GM18868 (cell line): Measurements from ENCODE around the gene FOXB2.
"Not testable (repeated sequence)": the region's sequence is repeated elsewhere in the genome, so short reads cannot be mapped to it uniquely, and the experiment has no call there.

Experiments used
- ATAC-seq: cut with Tn5 transposase; IDR thresholded peaks from one replicate; pipeline ENCODE4 v1.9.1; 2021; ENCODE audit warnings: mild to moderate bottlenecking, moderate library complexity; ENCODE audit not compliant: unreplicated experiment

The FOXB2 gene

DNA sequence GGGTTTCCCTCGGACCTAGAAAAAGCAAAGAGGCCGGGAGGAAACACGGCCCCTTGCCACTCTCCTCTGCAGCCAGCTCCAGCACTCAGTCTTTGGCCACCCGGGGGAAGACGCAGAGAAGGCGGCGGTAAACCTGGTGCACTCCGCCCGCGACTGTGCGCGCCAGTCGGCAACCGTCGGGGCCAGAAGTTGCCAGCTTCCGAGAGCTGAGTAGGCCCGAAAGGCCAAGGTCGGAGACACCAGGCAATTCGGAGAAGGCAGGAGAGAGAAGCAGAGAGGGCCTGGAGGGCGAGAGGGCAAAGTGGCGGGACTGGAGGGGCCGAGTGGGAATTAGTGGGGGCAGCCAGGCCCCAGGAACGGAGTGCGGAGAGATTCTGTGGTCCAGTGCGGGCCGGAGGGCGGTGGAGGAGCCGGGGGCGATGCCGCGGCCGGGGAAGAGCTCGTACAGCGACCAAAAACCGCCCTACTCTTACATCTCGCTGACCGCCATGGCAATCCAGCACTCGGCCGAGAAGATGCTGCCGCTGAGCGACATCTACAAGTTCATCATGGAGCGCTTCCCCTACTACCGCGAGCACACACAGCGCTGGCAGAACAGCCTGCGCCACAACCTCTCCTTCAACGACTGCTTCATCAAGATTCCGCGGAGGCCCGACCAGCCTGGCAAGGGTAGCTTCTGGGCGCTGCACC lies at the start of gene FOXB2:
FOXB2 (plus strand) TSS at position 420 of the 690 bp plus-strand sequence; CDS start at position 420, 0 bp downstream.
- ATAC-seq = no peak

DNA sequence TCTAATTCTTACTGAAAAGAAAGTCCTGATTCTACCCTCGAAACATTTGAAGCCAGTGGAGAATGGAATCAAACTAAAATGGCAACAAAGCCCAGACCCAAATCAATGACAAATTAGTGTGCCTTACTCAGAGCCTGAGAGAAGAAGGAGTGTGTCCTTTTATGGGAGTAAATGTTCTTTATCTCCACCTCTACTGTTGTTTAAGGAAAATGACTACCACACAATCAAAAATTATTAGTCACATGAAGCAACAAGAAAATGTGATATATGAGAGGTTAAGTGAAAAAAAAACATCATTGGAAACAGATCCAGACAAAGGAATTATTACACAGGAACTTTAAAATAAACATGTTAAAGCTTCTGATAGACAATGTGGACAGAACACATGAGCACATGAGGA lies 49.7 kb upstream of the FOXB2 start:
- ATAC-seq = no peak

DNA sequence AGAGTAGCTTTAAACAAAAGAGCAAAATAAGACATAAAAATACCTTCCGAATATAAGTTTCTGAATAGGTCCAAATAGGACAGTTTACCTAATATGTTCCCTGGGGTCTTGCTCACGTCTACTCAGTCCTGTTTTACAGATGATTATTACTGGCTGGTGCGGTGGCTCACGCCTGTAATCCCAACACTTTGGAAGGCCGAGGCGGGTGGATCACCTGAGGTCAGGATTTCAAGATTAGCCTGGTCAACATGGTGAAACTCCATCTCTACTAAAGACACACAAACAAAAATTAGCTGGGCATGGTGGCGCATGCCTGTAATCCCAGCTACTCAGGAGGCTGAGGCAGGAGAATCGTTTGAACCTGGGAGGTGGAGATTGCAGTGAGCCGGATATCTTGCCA lies 40.6 kb upstream of the FOXB2 start:
- ATAC-seq = not testable (repeated sequence)

DNA sequence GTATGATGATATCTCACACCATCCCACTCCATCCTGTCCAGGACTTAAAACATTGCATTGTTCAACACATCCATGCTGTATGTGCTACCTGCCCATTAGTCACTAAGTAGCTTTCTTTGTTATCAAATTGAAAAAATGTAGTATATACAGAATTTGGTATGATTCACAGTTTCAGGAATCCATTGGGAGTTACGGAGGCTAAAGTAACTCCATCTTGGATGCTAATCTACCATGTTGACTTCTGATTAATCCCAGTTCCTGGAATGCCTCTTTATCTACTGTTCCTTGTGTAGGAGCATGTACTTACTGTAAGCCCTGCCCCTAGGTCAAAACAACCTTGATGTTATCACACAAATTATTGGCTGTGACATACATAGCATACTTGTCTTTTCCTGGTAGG lies 38.9 kb upstream of the FOXB2 start:
- no peak for ATAC-seq

DNA sequence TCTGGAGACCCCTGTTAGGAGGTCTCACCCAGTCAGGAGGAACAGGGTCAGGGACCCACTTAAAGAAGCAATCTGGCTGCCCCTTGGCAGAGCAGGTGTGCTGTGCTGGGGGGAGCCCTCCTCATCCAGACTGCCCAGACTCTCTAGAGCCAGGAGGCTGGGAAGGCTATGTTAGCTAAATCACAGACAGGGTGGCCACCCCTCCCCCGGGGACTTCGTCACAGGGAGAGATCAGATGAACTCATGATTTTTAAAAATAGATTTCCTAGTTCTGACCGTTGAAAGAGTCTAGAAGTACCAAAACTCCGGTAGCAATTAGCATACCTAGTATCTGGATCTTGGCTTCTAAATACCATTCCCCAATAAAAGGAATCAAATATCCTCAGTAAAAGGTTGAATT lies 35.0 kb upstream of the FOXB2 start:
- ATAC-seq = no peak

DNA sequence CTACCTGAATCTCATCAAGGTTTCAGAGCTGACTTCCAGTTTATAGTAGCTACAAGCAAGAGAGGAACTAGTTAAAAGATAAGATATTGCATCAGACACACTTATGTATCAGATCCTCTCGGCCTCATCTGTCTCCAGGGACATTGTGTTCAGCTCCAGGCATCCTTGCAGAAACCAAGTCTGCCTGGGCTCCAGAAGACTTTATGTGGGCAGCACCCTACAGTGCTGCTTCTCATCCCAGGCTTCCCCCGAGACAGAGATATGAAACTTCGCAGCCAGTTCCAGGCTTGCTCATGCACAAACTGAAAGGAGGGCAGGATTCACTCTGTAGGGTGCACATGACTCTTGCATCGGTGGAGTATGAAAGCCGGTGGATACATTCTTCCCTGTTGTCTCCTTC lies 33.9 kb upstream of the FOXB2 start:
- no peak for ATAC-seq

DNA sequence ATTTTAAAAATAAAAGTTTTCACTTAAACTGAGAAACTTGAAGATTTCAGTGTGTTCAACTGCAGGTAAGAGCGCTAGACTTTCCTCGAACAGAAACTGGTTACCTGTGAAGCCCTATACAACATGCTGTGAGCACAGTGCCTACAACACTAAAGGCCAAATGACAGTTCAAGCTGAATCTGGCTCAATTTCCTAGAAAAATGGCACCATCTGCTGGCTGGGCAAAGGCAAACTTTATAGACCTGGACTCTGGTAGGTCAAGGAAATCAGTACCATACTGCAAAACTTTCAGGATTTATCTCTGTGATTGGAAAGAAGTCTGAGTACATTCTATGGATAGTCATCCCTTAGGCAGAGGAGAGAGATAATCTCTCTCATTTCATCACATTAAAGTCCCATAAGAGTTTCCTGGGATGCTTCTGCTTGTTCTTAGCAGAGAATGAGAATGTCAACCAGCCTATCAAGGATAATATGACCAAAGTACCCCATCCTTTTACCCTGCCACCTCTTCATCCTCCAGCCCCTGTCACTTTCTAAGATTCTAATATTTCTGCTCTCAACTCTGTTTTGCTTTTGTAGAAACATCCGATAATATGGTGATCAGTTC lies 31.8 kb upstream of the FOXB2 start:
- peak; percentile 85 for ATAC-seq

DNA sequence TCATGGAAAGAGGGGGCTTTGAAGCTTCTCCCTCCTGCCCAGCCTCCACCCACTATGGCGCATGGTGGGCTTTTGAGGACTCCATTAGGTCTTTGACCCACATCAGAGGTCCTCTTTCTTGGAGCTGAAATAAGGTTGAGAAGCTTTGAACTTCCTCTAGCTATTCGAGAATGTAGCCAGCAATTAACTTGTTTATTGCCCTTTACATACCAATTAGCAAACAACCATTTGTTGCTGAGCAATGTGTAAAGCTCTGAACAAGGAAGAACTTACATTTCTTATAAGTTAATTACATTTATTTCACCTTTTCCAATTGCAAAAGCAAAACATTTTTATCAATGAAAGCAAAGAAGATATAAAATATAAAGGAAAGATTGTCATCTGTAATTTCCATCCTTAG lies 30.5 kb upstream of the FOXB2 start:
- ATAC-seq = no peak

DNA sequence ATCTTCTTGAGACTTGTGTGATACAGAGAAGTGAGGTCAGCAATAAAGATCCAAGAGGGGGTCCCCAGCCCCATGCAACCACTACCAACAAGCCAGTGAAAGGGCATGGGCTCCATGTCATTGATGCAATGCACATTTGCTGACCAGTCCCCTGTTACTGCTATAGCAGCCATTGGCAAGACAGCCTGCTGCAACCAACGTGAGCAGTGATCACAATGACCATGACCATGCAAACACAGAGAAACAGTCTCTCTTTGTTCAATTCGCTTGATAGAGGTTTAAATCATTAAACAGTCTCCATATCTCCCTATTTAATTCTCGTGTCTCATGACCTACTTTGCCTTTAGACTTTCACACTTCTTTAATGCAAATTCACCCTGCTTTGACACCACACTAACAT lies 30.0 kb upstream of the FOXB2 start:
- ATAC-seq = no peak

DNA sequence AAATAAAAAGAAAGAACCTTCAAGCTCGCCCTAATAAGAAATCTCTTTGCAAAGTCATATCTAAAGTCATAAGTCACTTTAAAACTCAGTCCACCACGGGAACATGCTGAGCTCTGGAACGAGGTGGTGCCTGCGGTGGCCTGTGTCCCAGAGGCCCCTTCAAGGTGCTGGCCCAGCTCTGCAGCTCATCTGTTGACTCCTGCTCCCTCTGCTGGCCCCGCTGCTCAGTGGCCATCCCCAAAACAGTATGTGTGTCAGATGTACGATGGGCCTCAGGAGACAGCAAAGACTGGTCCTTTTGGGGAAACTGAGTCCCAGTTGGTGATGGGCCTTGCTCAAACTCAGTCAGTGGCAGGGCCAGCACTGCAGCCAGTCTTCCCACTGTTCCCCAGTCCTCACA lies 22.8 kb upstream of the FOXB2 start:
- no peak for ATAC-seq

DNA sequence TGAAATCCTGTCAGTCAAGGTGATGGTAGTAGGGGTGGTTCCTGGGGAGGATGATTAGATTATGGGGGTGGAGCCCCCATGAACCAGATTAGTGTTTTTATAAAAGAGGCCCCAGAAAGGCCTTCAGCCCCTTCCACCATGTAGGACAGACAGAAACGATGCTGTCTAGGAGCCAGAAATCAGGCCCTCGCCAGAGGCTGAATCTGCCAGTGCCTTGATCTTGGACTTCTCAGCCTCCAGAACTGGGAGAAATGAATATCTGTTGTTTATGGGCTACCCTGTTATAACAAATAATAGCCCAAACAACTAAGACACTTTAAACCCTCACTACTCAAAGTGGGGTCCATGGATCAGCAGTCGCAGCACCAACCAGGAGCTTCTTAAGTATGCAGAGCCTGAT lies 20.2 kb upstream of the FOXB2 start:
- ATAC-seq = no peak

DNA sequence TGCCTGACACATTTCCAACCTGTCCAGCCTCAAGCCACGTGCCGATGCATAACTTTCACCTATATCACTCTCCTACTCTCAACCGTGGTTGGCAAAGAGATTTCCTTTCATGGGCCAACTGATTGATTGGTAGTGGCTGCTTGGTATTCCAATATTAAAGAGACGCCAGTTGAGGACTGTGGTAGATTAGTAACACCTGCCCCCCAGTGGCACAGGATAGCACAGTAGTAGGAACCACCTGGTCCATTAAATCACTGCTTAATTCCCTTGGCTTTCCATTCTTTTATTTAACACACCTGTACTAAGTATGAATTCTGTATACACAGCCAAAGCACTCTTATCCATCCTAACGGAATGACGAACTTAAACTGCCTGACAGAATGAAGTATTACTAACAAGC lies 19.1 kb upstream of the FOXB2 start:
- no peak for ATAC-seq

DNA sequence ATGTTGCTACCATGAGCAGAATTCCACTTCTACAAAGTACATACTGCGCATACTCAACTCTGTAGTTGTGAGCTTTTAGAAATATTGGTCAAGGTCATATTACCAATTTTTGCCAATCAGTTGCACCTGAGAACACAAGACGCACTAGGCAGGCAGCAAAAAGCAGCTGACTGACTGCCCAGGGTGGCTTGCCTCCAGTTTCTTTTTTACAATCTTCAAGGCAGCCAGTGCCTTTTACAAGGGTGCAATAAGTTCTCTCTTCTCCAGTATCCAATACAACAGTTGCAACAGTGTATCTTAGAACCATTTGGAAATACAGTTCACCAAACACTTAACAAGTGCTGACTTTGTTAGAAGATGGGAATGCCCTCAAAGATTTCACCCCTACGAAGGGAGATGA lies 16.1 kb upstream of the FOXB2 start:
- ATAC-seq = no peak

DNA sequence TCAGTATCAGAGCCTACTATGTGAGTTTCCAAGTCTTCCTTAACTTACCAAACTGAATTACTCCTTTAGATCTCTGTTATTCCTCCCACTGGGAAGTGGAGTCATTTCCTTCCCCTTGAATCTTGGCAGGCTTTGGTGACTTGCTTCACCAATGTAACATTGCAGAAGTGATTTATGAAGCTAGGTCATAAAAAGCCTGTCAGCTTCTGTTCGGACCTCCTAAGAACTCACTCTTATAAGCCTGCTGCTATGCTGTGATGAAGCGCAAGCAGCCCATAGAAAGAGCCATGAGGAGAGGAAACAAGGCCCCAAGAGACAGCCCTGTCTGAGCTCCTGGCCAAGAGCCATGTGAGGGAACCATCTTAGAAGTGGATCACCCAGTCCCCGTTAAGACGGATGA lies 14.2 kb upstream of the FOXB2 start:
- no peak for ATAC-seq

DNA sequence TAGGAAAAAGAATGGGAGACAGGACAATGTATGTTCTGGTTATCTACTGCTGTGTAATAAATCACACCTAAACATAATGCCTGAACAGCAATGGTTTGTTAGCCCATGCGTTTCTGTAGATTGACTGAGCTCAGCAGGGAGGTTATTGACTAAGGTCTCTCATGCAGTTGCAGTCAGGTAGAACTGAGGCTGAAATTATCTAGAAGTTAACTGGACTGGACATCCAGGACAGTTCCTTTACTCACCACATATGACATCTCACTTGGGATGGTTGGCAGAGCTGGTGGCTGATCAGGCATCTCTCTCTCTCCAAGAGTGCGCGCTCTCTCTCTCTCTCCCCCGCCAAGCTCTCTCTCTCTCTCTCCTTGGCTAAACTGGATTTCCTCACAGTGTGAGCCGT lies 8.9 kb upstream of the FOXB2 start:
- no peak for ATAC-seq

DNA sequence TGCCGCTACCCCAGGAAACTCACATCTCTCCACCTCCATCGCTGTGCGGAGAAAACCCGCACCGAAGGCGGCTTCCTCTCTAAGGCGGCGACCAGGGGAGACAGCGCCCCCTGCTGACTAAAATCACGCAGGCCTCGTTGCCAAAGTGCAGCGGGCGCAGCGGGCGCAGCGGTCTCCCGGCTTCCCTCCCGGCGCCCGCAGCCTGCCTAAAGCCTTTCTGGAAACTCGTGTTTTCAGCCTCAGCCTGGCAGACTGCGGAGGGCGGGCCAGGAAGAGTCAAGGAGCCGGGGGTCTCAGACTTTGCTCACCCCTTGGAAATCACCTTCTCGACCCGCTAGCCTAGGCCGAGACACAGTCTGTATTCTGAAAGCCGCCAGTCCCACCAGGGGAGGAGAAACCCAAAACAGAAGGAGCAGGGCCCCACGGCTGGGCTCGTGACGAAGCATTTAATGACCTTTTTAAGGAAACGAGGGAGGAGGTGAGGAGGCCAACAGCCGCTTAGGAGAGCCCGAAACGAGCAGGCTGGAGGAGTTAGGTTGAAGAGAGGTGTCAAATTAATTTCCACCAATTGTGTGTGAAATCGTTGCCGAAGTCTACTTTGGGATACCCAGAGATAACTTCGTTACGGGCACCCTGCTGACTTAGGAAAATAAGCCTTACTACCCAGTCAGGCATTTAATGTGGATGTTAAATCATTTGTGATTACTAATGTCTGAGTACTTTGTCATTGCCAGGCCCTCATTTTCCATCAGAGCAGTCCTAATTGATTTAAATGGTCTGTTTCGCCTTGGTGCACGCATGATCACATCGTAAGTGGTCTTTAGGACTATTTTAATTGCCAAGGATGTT lies 7.3 kb upstream of the FOXB2 start:
- peak; percentile 94 for ATAC-seq

DNA sequence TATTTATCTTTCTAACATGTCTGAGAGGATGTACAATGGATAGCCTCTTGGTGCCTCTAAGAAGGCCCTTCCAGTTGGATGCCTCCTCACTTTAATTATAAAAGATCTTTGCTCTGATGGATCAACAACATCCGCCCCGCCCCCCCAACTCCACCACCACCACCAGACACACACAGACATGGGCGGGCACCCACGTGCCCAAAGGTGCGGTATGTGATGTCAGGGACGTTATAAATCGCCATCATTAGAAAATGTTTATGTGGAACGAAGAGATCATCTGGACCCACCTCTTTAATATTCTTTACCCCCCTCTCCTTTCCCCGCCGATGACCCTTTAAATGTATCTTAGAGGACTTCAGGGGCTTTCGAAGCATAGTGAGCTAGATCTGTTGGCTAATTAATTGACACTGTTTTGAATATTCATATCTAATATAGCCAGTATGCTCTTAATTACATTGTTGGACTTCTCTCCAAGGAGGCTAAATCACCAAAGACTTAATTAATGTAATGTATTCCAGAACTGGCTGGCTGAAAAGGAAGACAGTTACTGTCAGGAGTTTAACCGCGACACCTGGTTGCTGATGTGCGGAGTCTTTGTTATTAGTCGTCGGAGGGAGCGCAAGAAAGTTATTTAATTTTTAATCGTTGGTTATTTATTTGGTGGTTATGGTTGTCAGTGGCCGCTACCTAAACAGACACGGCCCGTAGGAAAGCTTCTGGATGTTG lies 6.1 kb upstream of the FOXB2 start:
- ATAC-seq = no peak

DNA sequence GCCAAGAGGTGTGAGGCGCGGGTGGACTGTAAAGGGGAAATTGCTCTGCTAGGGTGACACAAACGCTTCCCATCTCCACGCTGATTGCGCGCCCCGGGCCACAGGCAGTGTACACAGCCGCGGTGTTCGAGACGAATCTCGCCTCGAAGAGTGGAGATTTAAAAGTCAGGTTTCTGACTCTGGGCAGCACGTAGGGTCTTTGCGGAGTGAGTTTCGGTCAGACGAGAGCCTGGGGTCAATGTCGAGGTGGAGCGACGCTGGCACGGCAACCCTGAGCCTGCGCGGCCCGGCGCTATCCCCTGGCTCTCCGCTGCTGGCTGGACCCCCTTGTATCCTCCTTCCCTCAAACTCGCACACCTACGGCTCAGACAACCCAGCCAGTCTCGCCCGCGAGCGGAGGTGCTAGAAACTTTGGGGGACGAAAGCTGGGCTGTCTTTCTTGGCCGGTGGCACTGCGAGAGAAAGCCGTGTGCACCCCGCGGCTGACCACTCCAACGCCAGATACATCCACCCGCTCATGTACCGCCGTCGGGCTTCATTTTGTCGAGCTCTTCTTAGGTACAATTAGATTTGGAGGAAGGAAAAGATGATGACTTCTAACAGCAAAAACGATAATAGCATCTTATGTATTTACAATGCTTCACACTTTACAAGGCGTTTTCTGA lies 5.4 kb upstream of the FOXB2 start:
- no peak for ATAC-seq

DNA sequence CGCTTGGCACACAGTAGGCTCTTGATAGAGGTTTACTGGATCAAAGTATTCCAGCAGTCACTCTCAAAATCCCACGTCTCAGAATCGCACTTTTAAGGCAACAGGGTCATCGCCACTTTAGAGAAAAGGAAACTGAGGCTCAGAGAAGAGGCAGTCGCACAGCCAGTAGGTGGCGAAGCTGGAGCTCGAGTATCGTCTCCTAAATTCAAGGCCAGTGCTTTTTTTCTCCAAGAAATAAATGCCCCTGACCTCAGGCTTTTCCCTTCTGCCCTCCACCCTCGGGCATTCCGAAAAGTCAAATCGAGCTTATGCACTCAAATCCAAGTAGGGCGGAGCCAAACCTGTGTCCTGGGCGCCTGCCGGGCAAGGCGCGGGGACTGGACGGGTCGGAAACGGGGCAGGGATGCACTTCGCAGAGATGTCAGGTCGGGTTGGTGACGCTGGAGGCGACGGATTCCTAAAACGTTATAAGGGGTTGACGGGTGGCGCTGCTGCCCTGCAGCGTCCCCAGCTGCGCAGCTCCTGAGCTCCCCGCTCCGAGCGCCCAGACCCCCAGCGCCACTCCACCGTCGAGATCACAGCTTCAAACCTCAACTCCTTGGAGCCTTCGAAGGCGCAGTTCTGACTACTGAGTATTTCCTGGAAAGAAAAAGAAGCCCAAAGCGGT lies 4.7 kb upstream of the FOXB2 start:
- no peak for ATAC-seq

DNA sequence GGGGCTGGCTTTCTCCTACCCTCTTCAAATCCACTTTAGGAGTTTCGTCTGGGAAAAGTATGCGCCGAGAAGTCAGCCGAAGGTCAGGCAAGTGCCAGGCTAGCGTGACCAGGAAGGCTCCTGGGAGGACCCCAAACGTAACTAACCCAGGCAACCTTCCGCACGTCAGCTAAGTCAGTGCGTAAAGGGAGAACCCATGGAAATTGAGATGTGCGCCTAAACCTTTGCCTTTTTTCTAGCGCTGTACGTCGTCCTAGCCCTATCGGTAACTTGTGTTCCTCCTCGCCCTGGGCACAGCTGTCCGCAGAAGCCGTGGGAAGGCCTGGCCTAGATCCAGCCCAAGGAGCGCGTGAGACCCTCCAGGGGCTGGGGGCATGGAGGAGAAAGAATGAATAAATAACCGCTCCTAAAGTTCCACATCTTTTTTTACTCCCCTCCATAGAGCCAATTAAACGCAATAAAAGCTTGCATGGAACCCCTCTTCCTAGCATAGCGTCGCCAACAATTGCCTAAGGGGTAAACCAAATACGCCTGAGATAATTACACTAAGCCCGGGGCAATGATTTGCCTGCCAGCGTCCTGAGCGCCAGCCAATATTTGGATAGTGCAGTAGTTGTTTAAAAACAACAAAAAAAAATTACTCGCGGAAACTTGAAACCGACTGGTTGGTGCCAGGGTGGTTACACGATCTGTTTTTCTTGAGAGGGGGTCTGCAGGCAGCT lies 4.0 kb upstream of the FOXB2 start:
- no peak for ATAC-seq
